ENCODE measurements around the gene GPC6.

GPC6 gene

DNA sequence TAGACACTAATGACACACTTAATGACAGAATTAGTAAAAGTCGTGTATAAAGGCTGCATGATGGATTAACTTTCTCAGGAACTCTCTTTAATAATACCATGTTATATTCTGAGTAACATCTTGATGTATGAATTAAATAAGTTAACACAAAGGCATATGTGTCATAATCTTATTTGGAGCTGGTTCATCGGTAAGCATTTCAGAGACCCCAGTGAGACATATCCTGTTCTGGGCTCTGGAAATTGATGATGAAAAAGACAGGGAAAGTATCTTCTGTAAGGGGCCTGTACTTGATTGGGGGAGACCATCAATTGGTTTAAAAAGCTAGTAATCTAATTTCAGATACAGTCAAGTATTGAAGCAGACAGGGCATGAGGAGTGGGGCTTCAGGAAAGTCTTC lies 547.9 kb downstream of the GPC6 start:
- TF ChIP-seq, protein P1, sequence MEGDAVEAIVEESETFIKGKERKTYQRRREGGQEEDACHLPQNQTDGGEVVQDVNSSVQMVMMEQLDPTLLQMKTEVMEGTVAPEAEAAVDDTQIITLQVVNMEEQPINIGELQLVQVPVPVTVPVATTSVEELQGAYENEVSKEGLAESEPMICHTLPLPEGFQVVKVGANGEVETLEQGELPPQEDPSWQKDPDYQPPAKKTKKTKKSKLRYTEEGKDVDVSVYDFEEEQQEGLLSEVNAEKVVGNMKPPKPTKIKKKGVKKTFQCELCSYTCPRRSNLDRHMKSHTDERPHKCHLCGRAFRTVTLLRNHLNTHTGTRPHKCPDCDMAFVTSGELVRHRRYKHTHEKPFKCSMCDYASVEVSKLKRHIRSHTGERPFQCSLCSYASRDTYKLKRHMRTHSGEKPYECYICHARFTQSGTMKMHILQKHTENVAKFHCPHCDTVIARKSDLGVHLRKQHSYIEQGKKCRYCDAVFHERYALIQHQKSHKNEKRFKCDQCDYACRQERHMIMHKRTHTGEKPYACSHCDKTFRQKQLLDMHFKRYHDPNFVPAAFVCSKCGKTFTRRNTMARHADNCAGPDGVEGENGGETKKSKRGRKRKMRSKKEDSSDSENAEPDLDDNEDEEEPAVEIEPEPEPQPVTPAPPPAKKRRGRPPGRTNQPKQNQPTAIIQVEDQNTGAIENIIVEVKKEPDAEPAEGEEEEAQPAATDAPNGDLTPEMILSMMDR (conservative IDR thresholded peaks at IDR 0.05; ENCODE audit: low read length), result no peak
- no peak for TF ChIP-seq EZH2phosphoT487 (IDR thresholded peaks at IDR 0.05; ENCODE audit: borderline replicate concordance)
- no peak overlapping the region for H3K4me3 ChIP-seq (ENCODE audit: low read length, poor library complexity, severe bottlenecking)
- no peaks in the 10 kb centered on the region for H3K9me3 ChIP-seq (ENCODE audit: insufficient read depth, low read depth, low read length)
- no peak overlapping the region for H3K9ac ChIP-seq (ENCODE audit: low read depth, low read length, poor library complexity, severe bottlenecking)
- H3K4me1 ChIP-seq (ENCODE audit: insufficient read depth, low read length, poor library complexity, severe bottlenecking), result no peaks in the 10 kb centered on the region
- no peaks in the 10 kb centered on the region for H3K27me3 ChIP-seq (ENCODE audit: insufficient read depth, low read length, poor library complexity, severe bottlenecking)
- H3F3A ChIP-seq (ENCODE audit: low read depth), result no peaks in the 10 kb centered on the region
- H3K4me2 ChIP-seq (ENCODE audit: low read depth, low read length, poor library complexity, severe bottlenecking), result no peak overlapping the region
- no peaks in the 10 kb centered on the region for H3K9me2 ChIP-seq (replicated peaks; ENCODE audit: low read depth, low read length)
- H3K79me2 ChIP-seq (ENCODE audit: insufficient read depth, low read length), result no peaks in the 10 kb centered on the region
- H4K20me1 ChIP-seq (ENCODE audit: insufficient read depth, low read length, poor library complexity, severe bottlenecking), result no peaks in the 10 kb centered on the region
- H2AFZ ChIP-seq (ENCODE audit: low read length), result no peak overlapping the region
- no peaks in the 10 kb centered on the region for H3K36me3 ChIP-seq (ENCODE audit: insufficient read depth, low read length)

DNA sequence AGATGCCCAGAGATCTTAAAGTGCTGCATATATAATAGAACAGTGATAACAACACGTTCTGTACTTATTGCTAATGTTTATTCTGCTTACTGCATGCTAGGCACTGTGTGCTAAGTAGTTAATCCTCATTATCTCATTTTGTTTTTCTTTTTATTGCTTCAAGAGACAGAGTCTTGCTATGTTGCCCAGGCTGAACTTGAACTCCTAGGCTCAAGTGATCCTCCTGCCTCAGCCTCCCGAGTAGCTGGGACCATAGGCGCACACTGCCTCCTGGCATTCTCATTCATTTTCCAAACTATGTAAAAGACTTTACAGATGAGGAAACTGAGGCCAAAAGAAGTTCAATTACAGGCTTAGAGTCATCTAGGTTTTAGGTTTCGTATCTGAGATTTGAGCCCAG lies 548.4 kb downstream of the GPC6 start:
- TF ChIP-seq, protein P1 (conservative IDR thresholded peaks at IDR 0.05; ENCODE audit: low read length), result no peak
- TF ChIP-seq EZH2phosphoT487 (IDR thresholded peaks at IDR 0.05; ENCODE audit: borderline replicate concordance), result no peak
- no peak overlapping the region for H3K4me2 ChIP-seq (ENCODE audit: low read depth, low read length, poor library complexity, severe bottlenecking)

DNA sequence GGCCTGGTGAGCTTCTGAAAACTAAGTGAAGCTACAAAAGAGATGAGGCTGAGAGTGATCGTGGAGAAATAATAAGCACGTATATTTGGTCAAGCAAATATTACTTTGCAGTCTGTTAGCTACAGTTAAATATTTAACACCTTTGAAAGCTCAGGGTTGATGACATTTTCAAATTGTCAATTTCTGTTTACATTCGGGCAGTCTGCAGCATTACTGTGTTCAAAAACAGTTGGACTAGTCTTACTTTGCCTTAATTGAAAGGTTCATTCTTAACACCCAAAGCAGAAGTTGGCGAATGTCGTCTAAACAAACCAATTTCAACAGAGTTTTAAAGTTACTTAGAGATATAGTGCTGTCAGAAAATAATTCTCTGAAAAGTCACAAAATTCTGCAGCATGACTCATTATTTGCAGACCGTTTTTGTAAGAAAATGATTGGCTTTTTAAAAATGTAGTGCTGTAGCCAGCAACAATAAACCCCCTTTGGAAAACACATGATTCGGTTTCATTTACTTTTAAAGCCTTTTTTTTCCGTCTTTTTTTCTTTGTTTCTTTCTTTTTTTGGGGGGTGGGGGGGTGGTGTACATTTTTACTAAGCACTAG lies 549.0 kb downstream of the GPC6 start:
- Histone ChIP-seq H3K4me3 (ENCODE audit: low read length, poor library complexity, severe bottlenecking) (no peak overlapping the region), H3K9ac (ENCODE audit: low read depth, low read length, poor library complexity, severe bottlenecking) (no peak overlapping the region), H3K9me3 (ENCODE audit: insufficient read depth, low read depth, low read length) (no peaks in the 10 kb centered on the region), H3K9me2 (replicated peaks; ENCODE audit: low read depth, low read length) (no peaks in the 10 kb centered on the region), H3K79me2 (ENCODE audit: insufficient read depth, low read length) (no peaks in the 10 kb centered on the region), H3K27me3 (ENCODE audit: insufficient read depth, low read length, poor library complexity, severe bottlenecking) (no peaks in the 10 kb centered on the region), H2AFZ (ENCODE audit: low read length) (no peak overlapping the region), H4K20me1 (ENCODE audit: insufficient read depth, low read length, poor library complexity, severe bottlenecking) (no peaks in the 10 kb centered on the region), H3F3A (ENCODE audit: low read depth) (no peaks in the 10 kb centered on the region), H3K4me2 (ENCODE audit: low read depth, low read length, poor library complexity, severe bottlenecking) (no peak overlapping the region), H3K36me3 (ENCODE audit: insufficient read depth, low read length) (no peaks in the 10 kb centered on the region), H3K4me1 (ENCODE audit: insufficient read depth, low read length, poor library complexity, severe bottlenecking) (no peaks in the 10 kb centered on the region)
- no peak for TF ChIP-seq EZH2phosphoT487 (IDR thresholded peaks at IDR 0.05; ENCODE audit: borderline replicate concordance)
- TF ChIP-seq, protein P1 (conservative IDR thresholded peaks at IDR 0.05; ENCODE audit: low read length), result no peak

More for the DNA sequence above, 548.4 kb downstream of the GPC6 start:
- Histone ChIP-seq H3K9ac (ENCODE audit: low read depth, low read length, poor library complexity, severe bottlenecking) (no peak overlapping the region), H2AFZ (ENCODE audit: low read length) (no peak overlapping the region), H4K20me1 (ENCODE audit: insufficient read depth, low read length, poor library complexity, severe bottlenecking) (no peaks in the 10 kb centered on the region), H3K4me3 (ENCODE audit: low read length, poor library complexity, severe bottlenecking) (no peak overlapping the region), H3K9me3 (ENCODE audit: insufficient read depth, low read depth, low read length) (no peaks in the 10 kb centered on the region), H3K27me3 (ENCODE audit: insufficient read depth, low read length, poor library complexity, severe bottlenecking) (no peaks in the 10 kb centered on the region), H3K36me3 (ENCODE audit: insufficient read depth, low read length) (no peaks in the 10 kb centered on the region), H3K79me2 (ENCODE audit: insufficient read depth, low read length) (no peaks in the 10 kb centered on the region), H3K4me1 (ENCODE audit: insufficient read depth, low read length, poor library complexity, severe bottlenecking) (no peaks in the 10 kb centered on the region), H3F3A (ENCODE audit: low read depth) (no peaks in the 10 kb centered on the region), H3K9me2 (replicated peaks; ENCODE audit: low read depth, low read length) (no peaks in the 10 kb centered on the region)
